Tibial artery (tissue), 4 donors: ENCODE data around the gene APEH.

Experiments used
- DNase-seq, 2 donors: peaks; one replicate each; pipeline ENCODE4 v3.0.0-alpha.2; 2019
- H3K27ac ChIP-seq, 2 donors: fragments of 200-600 bp; sonication (generic) in 1 of 2; 1 replicate in 1 of 2; 2 replicates in 1 of 2; pipeline ENCODE4 v1.5.1; 2018 to 2019; ENCODE audit warnings: mild to moderate bottlenecking in 1 of 2
- H3K27me3 ChIP-seq, 2 donors: fragments of 200-600 bp; sonication (generic) in 1 of 2; one replicate each; pipeline versions ENCODE4 v1.5.1 to v1.6.0; 2016 to 2019
- H3K36me3 ChIP-seq, 3 donors: fragments of 200-600 bp; sonication (generic) in 2 of 3; one replicate each; pipeline ENCODE4 v1.5.1; 2016 to 2019; ENCODE audit warnings: mild to moderate bottlenecking in 2 of 3
- H3K4me1 ChIP-seq, 4 donors: fragments of 200-600 bp; sonication (generic) in 2 of 4; 1 replicate in 3 of 4; 2 replicates in 1 of 4; pipeline ENCODE4 v1.5.1; 2016 to 2019
- H3K4me3 ChIP-seq, 2 donors: fragments of 200-600 bp; sonication (generic) in 1 of 2; 1 replicate in 1 of 2; 2 replicates in 1 of 2; pipeline ENCODE4 v1.5.1; 2018 to 2019; ENCODE audit warnings: mild to moderate bottlenecking in 2 of 2
- H3K9me3 ChIP-seq, 3 donors: fragments of 200-600 bp; sonication (generic) in 1 of 3; one replicate each; pipeline ENCODE4 v1.5.1; 2016 to 2019
- CTCF ChIP-seq, 2 experiments: fragments of 200-600 bp in 1 of 2; fragments of 450-650 bp in 1 of 2; IDR thresholded peaks; one replicate each; pipeline ENCODE4 v1.5.1; 2017 to 2019; ENCODE audit warnings: antibody characterized with exemption in 2 of 2, mild to moderate bottlenecking in 1 of 2, moderate library complexity in 1 of 2
- intact Hi-C: fragments of 100-400 bp; cut with DNase I; formaldehyde crosslinking; loops from one replicate; pipeline ENCODE4 v1.15.0; 2023; ENCODE audit warnings: low total_unique reads

Gene APEH

GRCh38 chr3:49642708-49643145, 31.4 kb upstream of the APEH start:
- H3K27me3 ChIP-seq = no peaks in the 10 kb centered on the region
- no peaks in the 10 kb centered on the region for H3K36me3 ChIP-seq
- intact Hi-C loops = no loop called here
- H3K9me3 ChIP-seq = no peaks in the 10 kb centered on the region
- TF ChIP-seq CTCF (IDR thresholded peaks at IDR 0.05) = no peak
- no peak for DNase-seq
- peaks cover 0 to 31% (median 7%) of the 10 kb centered on the region in 4 donors for H3K4me1 ChIP-seq
- no peak overlapping the region for H3K4me3 ChIP-seq
- no peak overlapping the region for H3K27ac ChIP-seq

DNA sequence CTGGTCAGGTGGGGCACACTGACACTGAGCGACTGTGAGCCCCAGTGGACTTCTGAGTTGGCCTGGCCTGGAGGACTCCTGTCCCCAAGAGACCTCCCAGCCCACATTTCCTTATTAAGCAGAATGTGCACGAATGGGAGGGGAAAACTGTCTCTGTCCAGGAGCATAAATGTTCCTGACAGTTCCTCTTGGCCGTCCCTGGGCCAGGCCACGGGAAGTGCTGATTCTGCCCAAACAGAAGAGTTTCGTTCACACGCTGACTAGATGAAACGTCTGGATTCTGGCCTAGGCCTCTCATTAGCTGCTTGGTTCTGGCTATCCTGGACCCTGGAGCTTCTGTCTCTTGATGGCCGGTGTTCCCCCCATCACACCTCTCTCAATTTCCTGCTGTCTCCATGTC, 29.5 kb upstream of the APEH start:
- intact Hi-C loops = no loop called here
- DNase-seq = no peak
- no peak for TF ChIP-seq CTCF (IDR thresholded peaks at IDR 0.05)
- Histone ChIP-seq H3K27me3 (no peaks in the 10 kb centered on the region), H3K4me1 (peaks cover 0 to 23% (median 7%) of the 10 kb centered on the region in 4 donors), H3K27ac (no peak overlapping the region), H3K9me3 (no peaks in the 10 kb centered on the region), H3K4me3 (no peak overlapping the region), H3K36me3 (no peaks in the 10 kb centered on the region)

DNA sequence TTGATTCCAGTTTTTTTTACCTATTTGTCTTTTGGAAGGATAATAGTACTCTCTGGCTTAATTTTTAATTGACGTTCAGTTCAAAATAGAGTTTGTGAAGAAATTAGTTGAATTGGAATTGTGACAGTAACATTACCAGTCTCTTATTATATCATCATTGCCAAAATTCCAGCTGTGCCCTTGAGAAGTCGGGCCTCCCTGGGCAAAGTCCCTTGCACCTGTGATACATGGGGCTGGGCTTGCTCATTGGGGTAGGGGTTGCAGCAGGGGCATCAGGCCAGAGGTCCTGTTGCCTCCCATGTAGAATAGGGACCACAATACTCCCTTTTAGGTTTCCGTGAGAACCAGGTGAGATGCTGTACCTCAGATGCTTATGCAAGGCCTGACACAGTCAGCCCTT, 27.9 kb upstream of the APEH start:
- no peak for TF ChIP-seq CTCF (IDR thresholded peaks at IDR 0.05)
- H3K27ac ChIP-seq = no peak overlapping the region
- intact Hi-C loops = no loop called here
- no peak overlapping the region for H3K4me3 ChIP-seq
- no peaks in the 10 kb centered on the region for H3K27me3 ChIP-seq
- peaks cover 0 to 17% (median 7%) of the 10 kb centered on the region in 4 donors for H3K4me1 ChIP-seq
- no peaks in the 10 kb centered on the region for H3K9me3 ChIP-seq
- no peak for DNase-seq
- no peaks in the 10 kb centered on the region for H3K36me3 ChIP-seq

- intact Hi-C loops = no loop called here
- no peak for TF ChIP-seq CTCF (IDR thresholded peaks at IDR 0.05)
- Histone ChIP-seq H3K9me3 (no peaks in the 10 kb centered on the region), H3K4me3 (no peak overlapping the region), H3K36me3 (peaks cover 0 to 10% (median 0%) of the 10 kb centered on the region in 3 donors), H3K27me3 (no peaks in the 10 kb centered on the region), H3K4me1 (peaks cover 0 to 13% (median 7%) of the 10 kb centered on the region in 4 donors), H3K27ac (no peak overlapping the region)
- DNase-seq = no peak
These were observed 26.4 kb upstream of the APEH start for GRCh38 chr3:49647741-49648140.

DNA sequence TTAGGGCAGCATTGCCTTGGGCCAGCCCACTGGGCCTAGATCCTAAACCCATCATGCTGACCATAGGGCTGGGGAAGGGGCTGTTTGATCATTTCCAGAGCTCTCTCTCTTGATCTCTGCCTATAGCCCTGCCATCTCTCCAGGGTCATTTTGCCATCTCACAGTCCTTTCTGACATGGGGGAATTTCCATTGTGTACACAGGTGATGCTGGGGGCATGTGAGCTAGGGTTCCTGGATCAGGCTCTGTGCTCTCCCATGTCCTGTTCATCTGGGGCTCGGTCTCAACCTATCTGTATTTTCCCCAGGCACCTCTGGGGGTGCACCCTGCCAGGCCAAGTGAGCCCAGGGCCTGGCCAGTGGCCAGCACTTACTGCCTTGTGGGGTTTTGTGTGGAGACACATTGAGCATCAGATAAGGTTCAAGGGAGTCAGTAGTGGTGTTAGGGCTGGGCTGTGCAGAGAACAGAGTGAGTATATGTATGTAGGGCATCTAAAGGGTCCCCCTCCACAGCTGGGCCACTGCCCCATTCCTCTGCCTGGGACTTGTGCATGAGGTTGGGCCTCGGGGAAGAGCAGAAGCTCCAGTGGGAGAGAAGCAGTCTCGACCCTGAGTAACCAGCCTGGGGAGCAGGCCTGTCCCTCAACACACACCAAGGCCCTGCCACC, 25.7 kb upstream of the APEH start:
- DNase-seq = no peak
- no peak for TF ChIP-seq CTCF (IDR thresholded peaks at IDR 0.05)
- H3K9me3 ChIP-seq = no peaks in the 10 kb centered on the region
- H3K4me1 ChIP-seq = peaks cover 0 to 13% (median 7%) of the 10 kb centered on the region in 4 donors
- H3K27ac ChIP-seq = no peak overlapping the region
- H3K4me3 ChIP-seq = no peak overlapping the region
- H3K27me3 ChIP-seq = no peaks in the 10 kb centered on the region
- H3K36me3 ChIP-seq = peaks cover 0 to 13% (median 0%) of the 10 kb centered on the region in 3 donors
- intact Hi-C loops = no loop called here
